H1 (cell line): Measurements from ENCODE around the gene LILRB4. TPM values are rescaled to one million over a fixed set of nuclear protein-coding genes. Genes with fewer than 3 reads are reported as not detected.
"Not testable (repeated sequence)": the region's sequence is repeated elsewhere in the genome, so short reads cannot be mapped to it uniquely, and the experiment has no call there.

ENCODE experiments used
- CTCF ChIA-PET: fragments of 300-600 bp; sonication (Branson Sonifier 250); formaldehyde crosslinking; loops from one replicate; lab custom pipeline; 2021; ENCODE audit not compliant: partially characterized antibody; lab: Charles Lee
- POLR2A ChIA-PET: fragments of 300-600 bp; sonication (Branson Sonifier 250); formaldehyde crosslinking; loops from one replicate; lab custom pipeline; 2021; ENCODE audit warnings: inconsistent platforms; ENCODE audit not compliant: partially characterized antibody; lab: Charles Lee
- DNase-seq, 2 experiments: peaks; one replicate each; pipeline versions ENCODE4 v3.0.0 to v3.0.0-alpha.2; 2010 to 2022; ENCODE audit warnings: low spot score in 2 of 2, low read depth in 1 of 2, mixed read lengths in 1 of 2
- FAIRE-seq: peaks from 2 replicates; lab custom pipeline; 2011; peaks lifted over from hg19 to GRCh38; lab: Jason Lieb, UNC
- H2AFZ ChIP-seq: 2 replicates; pipeline ENCODE4 v1.8.1; 2012; ENCODE audit warnings: low read length, inconsistent platforms
- H2AK5ac ChIP-seq: 2 replicates; pipeline ENCODE4 v1.6.1; 2013; ENCODE audit warnings: low read depth, low read length
- H2BK120ac ChIP-seq: replicated peaks from 2 replicates; pipeline ENCODE3; 2013; ENCODE audit warnings: low read depth, low read length, inconsistent platforms
- H2BK12ac ChIP-seq: 2 replicates; pipeline ENCODE4 v1.6.1; 2013; ENCODE audit warnings: low read depth, low read length
- H2BK15ac ChIP-seq: 2 replicates; pipeline ENCODE4 v1.6.1; 2013; ENCODE audit warnings: low read length
- H2BK20ac ChIP-seq: 2 replicates; pipeline ENCODE4 v1.6.1; 2013; ENCODE audit warnings: low read length
- H2BK5ac ChIP-seq: 2 replicates; pipeline ENCODE4 v1.6.1; 2013; ENCODE audit warnings: low read depth, low read length
- H3K14ac ChIP-seq: 2 replicates; pipeline ENCODE4 v1.6.1; 2013; ENCODE audit warnings: inconsistent platforms; ENCODE audit not compliant: insufficient read length
- H3K18ac ChIP-seq: 2 replicates; pipeline ENCODE4 v1.6.1; 2013; ENCODE audit warnings: low read length; ENCODE audit errors: extremely low read depth
- H3K23ac ChIP-seq: 2 replicates; pipeline ENCODE4 v1.6.1; 2013; ENCODE audit warnings: inconsistent platforms; ENCODE audit not compliant: insufficient read length
- H3K23me2 ChIP-seq: 2 replicates; pipeline ENCODE4 v1.6.1; 2013; ENCODE audit warnings: low read depth, low read length
- H3K27ac ChIP-seq: 2 replicates; pipeline ENCODE4 v1.6.1; 2011; ENCODE audit warnings: low read depth, low read length, inconsistent platforms
- H3K27me3 ChIP-seq, 4 experiments: replicated peaks in 1 of 4; 1 replicate in 1 of 4; 2 replicates in 3 of 4; pipeline versions ENCODE4 v1.6.1 to v1.8.1; 2011 to 2013; ENCODE audit warnings: low read length in 3 of 4, mild to moderate bottlenecking in 3 of 4, inconsistent platforms in 2 of 4, mixed read lengths in 2 of 4, moderate library complexity in 1 of 4; ENCODE audit not compliant: control insufficient read depth in 3 of 4, insufficient read depth in 3 of 4; ENCODE audit errors: extremely low read depth in 1 of 4
- H3K36me3 ChIP-seq, 4 experiments: 2 replicates each; pipeline versions ENCODE4 v1.6.1 to v1.8.1; 2011 to 2013; ENCODE audit warnings: mild to moderate bottlenecking in 4 of 4, low read length in 3 of 4, moderate library complexity in 2 of 4, control low read depth in 1 of 4, inconsistent platforms in 1 of 4; ENCODE audit not compliant: insufficient read depth in 4 of 4, control insufficient read depth in 2 of 4
- H3K4ac ChIP-seq: replicated peaks from 2 replicates; pipeline ENCODE3; 2013; ENCODE audit warnings: low read length, low read depth, mixed read lengths, inconsistent platforms; ENCODE audit not compliant: insufficient read length
- H3K4me1 ChIP-seq, 4 experiments: replicated peaks in 1 of 4; 1 replicate in 1 of 4; 2 replicates in 3 of 4; pipeline versions ENCODE4 v1.6.1 to v1.8.1; 2011 to 2013; ENCODE audit warnings: low read length in 3 of 4, inconsistent platforms in 2 of 4, mixed read lengths in 1 of 4; ENCODE audit not compliant: insufficient read depth in 4 of 4, control insufficient read depth in 3 of 4
- H3K4me2 ChIP-seq, 2 experiments: 2 replicates each; pipeline versions ENCODE4 v1.6.1 to v1.8.1; 2011 to 2013; ENCODE audit warnings: low read depth in 2 of 2, low read length in 2 of 2, control low read depth in 1 of 2, inconsistent platforms in 1 of 2, mild to moderate bottlenecking in 1 of 2; ENCODE audit not compliant: insufficient read depth in 1 of 2
- H3K4me3 ChIP-seq, 4 experiments: fragments of 200-600, 300-600 bp in 1 of 4; sonication (generic), shearing (Covaris generic), sonication (Bioruptor Twin) in 1 of 4; 2 replicates each; pipeline versions ENCODE4 v1.5.1 to v1.8.1; 2011 to 2016; ENCODE audit warnings: low read length in 4 of 4, low read depth in 3 of 4, control low read depth in 2 of 4, inconsistent platforms in 2 of 4, mild to moderate bottlenecking in 2 of 4, mixed read lengths in 1 of 4, moderate library complexity in 1 of 4; ENCODE audit not compliant: insufficient read depth in 2 of 4; ENCODE audit errors: extremely low read depth in 1 of 4
- H3K56ac ChIP-seq: replicated peaks from 2 replicates; pipeline ENCODE3; 2013; ENCODE audit warnings: low read depth, mild to moderate bottlenecking, mixed read lengths, low read length, inconsistent platforms; ENCODE audit not compliant: insufficient read length
- H3K79me1 ChIP-seq: 2 replicates; pipeline ENCODE4 v1.6.1; 2013; ENCODE audit warnings: low read depth, low read length, control low read depth
- H3K79me2 ChIP-seq, 2 experiments: 2 replicates each; pipeline versions ENCODE4 v1.6.1 to v1.8.1; 2012 to 2013; ENCODE audit warnings: low read length in 2 of 2, mild to moderate bottlenecking in 2 of 2, inconsistent platforms in 1 of 2; ENCODE audit not compliant: insufficient read depth in 2 of 2, control insufficient read depth in 1 of 2
- H3K9ac ChIP-seq, 4 experiments: replicated peaks in 1 of 4; 1 replicate in 1 of 4; 2 replicates in 3 of 4; pipeline versions ENCODE4 v1.6.1 to v1.8.1; 2011 to 2013; ENCODE audit warnings: low read depth in 3 of 4, low read length in 3 of 4, control low read depth in 2 of 4, mild to moderate bottlenecking in 2 of 4, moderate library complexity in 2 of 4, inconsistent platforms in 1 of 4; ENCODE audit errors: extremely low read depth in 1 of 4
- H3K9me3 ChIP-seq, 2 experiments: 2 replicates each; pipeline versions ENCODE4 v1.6.1 to v1.8.1; 2012 to 2013; ENCODE audit warnings: mild to moderate bottlenecking in 2 of 2, moderate library complexity in 2 of 2, control low read depth in 1 of 2, inconsistent platforms in 1 of 2, low read depth in 1 of 2, low read length in 1 of 2, mixed read lengths in 1 of 2; ENCODE audit not compliant: insufficient read depth in 2 of 2
- H4K20me1 ChIP-seq, 2 experiments: replicated peaks in 1 of 2; 2 replicates each; pipeline versions ENCODE3 to v1.8.1; 2011 to 2013; ENCODE audit warnings: inconsistent platforms in 2 of 2, low read length in 2 of 2, mild to moderate bottlenecking in 1 of 2; ENCODE audit not compliant: insufficient read depth in 2 of 2, control insufficient read depth in 1 of 2
- H4K5ac ChIP-seq: 2 replicates; pipeline ENCODE4 v1.6.1; 2013; ENCODE audit warnings: low read length, low read depth, mixed read lengths, inconsistent platforms; ENCODE audit not compliant: insufficient read length
- H4K8ac ChIP-seq: 2 replicates; pipeline ENCODE4 v1.8.0; 2013; ENCODE audit warnings: mild to moderate bottlenecking, moderate library complexity, low read length, inconsistent platforms; ENCODE audit not compliant: insufficient read depth; ENCODE audit errors: extremely low read depth
- H4K91ac ChIP-seq: replicated peaks from 2 replicates; pipeline ENCODE3; 2013; ENCODE audit warnings: low read length, mixed read lengths, inconsistent platforms; ENCODE audit not compliant: insufficient read length
- WGBS, 2 experiments: shearing (Covaris generic) in 1 of 2; methylation state at CpG; one replicate each; pipeline versions ENCODE4 v1.1.6 to v1.1.7; 2013 to 2015; ENCODE audit warnings: low lambda C conversion rate in 2 of 2, mixed read lengths in 2 of 2, inconsistent platforms in 1 of 2, low coverage in 1 of 2, missing lambda C conversion rate in 1 of 2; ENCODE audit not compliant: insufficient replicate concordance in 2 of 2, insufficient coverage in 1 of 2, insufficient read length in 1 of 2; ENCODE audit errors: extremely low coverage in 1 of 2, missing lambda C conversion rate in 1 of 2; 5-methylcytosine and 5-hydroxymethylcytosine counted together
- polyA plus RNA-seq, 7 experiments: library from polyadenylated mRNA; depleted of rRNA in 3 of 7; stranded (reverse) in 5 of 7; unstranded in 2 of 7; fragments of >200 nt in 5 of 7; fragments of 200-250 nt in 2 of 7; gene quantifications; 1 replicate in 5 of 7; 2 replicates in 1 of 7; 4 replicates in 1 of 7; pipeline versions ENCODE4 v1.2.1 to v1.2.3, GENCODE V29; 2011 to 2013; ENCODE audit warnings: missing spikeins in 2 of 7, mixed read lengths in 2 of 7
- total RNA-seq: library from RNA; stranded (reverse); fragmentation: NEBNext Ultra II Directional; extraction: Animal tissue kit (Norgen Biotek cat#: 25700); gene quantifications from 2 replicates; pipeline ENCODE4 v1.2.1, GENCODE V29; 2021

Gene LILRB4
- total and polyA plus RNA-seq, 2 of the 8 experiments (the other 6 are each of a cell fraction or from before 2014, with no cell fraction given): not detected

DNA sequence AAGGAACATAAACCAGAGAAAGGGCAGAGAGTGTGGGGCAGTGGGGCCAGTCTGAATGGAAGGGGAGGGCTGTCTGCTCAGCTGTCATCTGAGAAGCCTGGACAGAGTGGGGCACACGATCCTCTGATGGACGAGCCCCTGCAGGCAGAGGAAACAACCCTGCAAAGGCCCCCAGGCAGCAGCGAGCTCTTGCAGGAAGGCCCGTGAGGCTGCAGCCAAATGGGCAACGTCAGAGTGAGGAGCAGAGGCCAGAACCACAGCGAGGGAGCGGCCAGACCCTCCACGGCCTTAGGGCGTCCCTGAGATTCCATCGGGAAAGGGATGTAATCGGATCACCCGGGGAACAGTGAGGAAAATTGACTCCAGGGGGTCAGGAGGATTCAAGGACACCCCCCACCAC lies 26.7 kb upstream of the LILRB4 start:
- H2BK120ac ChIP-seq, H4K8ac ChIP-seq, H2BK20ac ChIP-seq, H3K4ac ChIP-seq, H3K4me2 ChIP-seq, H3K9ac ChIP-seq, FAIRE-seq, H4K20me1 ChIP-seq, H3K56ac ChIP-seq, CTCF ChIA-PET, H3K79me1 ChIP-seq, H2BK15ac ChIP-seq, H4K5ac ChIP-seq, POLR2A ChIA-PET, H3K18ac ChIP-seq, H3K36me3 ChIP-seq, H3K23ac ChIP-seq, H3K79me2 ChIP-seq, H3K27me3 ChIP-seq, H2AFZ ChIP-seq, H3K23me2 ChIP-seq, H2AK5ac ChIP-seq, H3K27ac ChIP-seq, DNase-seq, H4K91ac ChIP-seq, H2BK5ac ChIP-seq, H2BK12ac ChIP-seq, H3K4me3 ChIP-seq, H3K14ac ChIP-seq, H3K4me1 ChIP-seq: not testable (repeated sequence)
- peaks cover 26 to 90% of the 10 kb centered on the region in 2 experiments for H3K9me3 ChIP-seq
- 78% methylated on average over 6 of the region's 12 CpGs; no CpG with 5 or more reads in 1 of the 2 experiments for WGBS, 2 experiments
